BE2C (cell line): ENCODE measurements around the gene PRKCZ.
A peak's percentile ranks its signal among the peaks of the same experiment; 100 is the strongest.

Experiments used
- DNase-seq: peaks from one replicate; pipeline ENCODE4 v3.0.0-alpha.2; 2020
- H3K27me3 ChIP-seq: fragments of 250-450 bp; sonication (Bioruptor Pico); 2 replicates; pipeline ENCODE4 v1.5.1; 2020; ENCODE audit warnings: mild to moderate bottlenecking
- H3K36me3 ChIP-seq: fragments of 250-450 bp; sonication (Bioruptor Pico); 2 replicates; pipeline ENCODE4 v1.5.1; 2020; ENCODE audit warnings: mild to moderate bottlenecking
- H3K4me1 ChIP-seq: fragments of 250-450 bp; sonication (Bioruptor Pico); 2 replicates; pipeline ENCODE4 v1.5.1; 2020
- H3K4me3 ChIP-seq: 2 replicates; pipeline ENCODE4 v1.5.1; 2011; ENCODE audit warnings: low read depth, low read length
- H3K9me3 ChIP-seq: fragments of 250-450 bp; sonication (Bioruptor Pico); 2 replicates; pipeline ENCODE4 v1.5.1; 2020
- CTCF ChIP-seq: IDR thresholded peaks from 2 replicates; pipeline ENCODE4 v1.5.1; 2012; ENCODE audit warnings: mild to moderate bottlenecking, low read depth, low read length

The PRKCZ gene

GRCh38 chr1:2098839-2099785, 48.9 kb downstream of the PRKCZ start:
- no peaks in the 10 kb centered on the region for H3K36me3 ChIP-seq

GRCh38 chr1:2099886-2100779, 49.9 kb downstream of the PRKCZ start:
- Histone ChIP-seq H3K4me3 (no peak overlapping the region), H3K4me1 (0 out of 2 replicates have a peak, but pooled peaks cover 2% of the 10 kb centered on the region), H3K9me3 (no peaks in the 10 kb centered on the region), H3K36me3 (no peaks in the 10 kb centered on the region), H3K27me3 (no peaks in the 10 kb centered on the region)
- TF ChIP-seq CTCF: no peak
- DNase-seq: no peak

More at GRCh38 chr1:2098839-2099785, 48.9 kb downstream of the PRKCZ start:
- H3K4me3 ChIP-seq: no peak overlapping the region
- peak; percentile 14 for DNase-seq
- H3K9me3 ChIP-seq: no peaks in the 10 kb centered on the region
- no peak for TF ChIP-seq CTCF
- no peaks in the 10 kb centered on the region for H3K27me3 ChIP-seq
- H3K4me1 ChIP-seq: no peaks in the 10 kb centered on the region

GRCh38 chr1:2100780-2101108, 50.5 kb downstream of the PRKCZ start:
- Histone ChIP-seq H3K4me1 (0 out of 2 replicates have a peak, but pooled peaks cover 2% of the 10 kb centered on the region), H3K9me3 (no peaks in the 10 kb centered on the region), H3K36me3 (no peaks in the 10 kb centered on the region), H3K27me3 (no peaks in the 10 kb centered on the region), H3K4me3 (no peak overlapping the region)
- no peak for TF ChIP-seq CTCF
- DNase-seq: no peak

- TF ChIP-seq CTCF: no peak
- Histone ChIP-seq H3K4me3 (no peak overlapping the region), H3K4me1 (0 out of 2 replicates have a peak, but pooled peaks cover 2% of the 10 kb centered on the region), H3K36me3 (no peaks in the 10 kb centered on the region), H3K27me3 (no peaks in the 10 kb centered on the region), H3K9me3 (no peaks in the 10 kb centered on the region)
- no peak for DNase-seq
Observed at GRCh38 chr1:2101531-2101930, 51.3 kb downstream of the PRKCZ start.

GRCh38 chr1:2101946-2102345, 51.7 kb downstream of the PRKCZ start:
- Histone ChIP-seq H3K27me3 (no peaks in the 10 kb centered on the region), H3K4me1 (0 out of 2 replicates have a peak, but pooled peaks cover 2% of the 10 kb centered on the region)
- TF ChIP-seq CTCF: no peak

More at GRCh38 chr1:2101946-2102345, 51.7 kb downstream of the PRKCZ start:
- no peak overlapping the region for H3K4me3 ChIP-seq
- no peaks in the 10 kb centered on the region for H3K9me3 ChIP-seq
- DNase-seq: no peak
- no peaks in the 10 kb centered on the region for H3K36me3 ChIP-seq
